Urothelium cell line (cell line): ENCODE measurements around the gene GAGE12E.
"Not testable (repeated sequence)": the region's sequence is repeated elsewhere in the genome, so short reads cannot be mapped to it uniquely, and the experiment has no call there.

Experiments used
- DNase-seq: peaks from one replicate; pipeline ENCODE4 v3.0.0; 2011; ENCODE audit warnings: low spot score, mixed read lengths
- FAIRE-seq: peaks from 2 replicates; lab custom pipeline; 2011; peaks lifted over from hg19 to GRCh38; lab: Jason Lieb, UNC

GAGE12E gene, protein sequence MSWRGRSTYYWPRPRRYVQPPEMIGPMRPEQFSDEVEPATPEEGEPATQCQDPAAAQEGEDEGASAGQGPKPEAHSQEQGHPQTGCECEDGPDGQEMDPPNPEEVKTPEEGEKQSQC

DNA sequence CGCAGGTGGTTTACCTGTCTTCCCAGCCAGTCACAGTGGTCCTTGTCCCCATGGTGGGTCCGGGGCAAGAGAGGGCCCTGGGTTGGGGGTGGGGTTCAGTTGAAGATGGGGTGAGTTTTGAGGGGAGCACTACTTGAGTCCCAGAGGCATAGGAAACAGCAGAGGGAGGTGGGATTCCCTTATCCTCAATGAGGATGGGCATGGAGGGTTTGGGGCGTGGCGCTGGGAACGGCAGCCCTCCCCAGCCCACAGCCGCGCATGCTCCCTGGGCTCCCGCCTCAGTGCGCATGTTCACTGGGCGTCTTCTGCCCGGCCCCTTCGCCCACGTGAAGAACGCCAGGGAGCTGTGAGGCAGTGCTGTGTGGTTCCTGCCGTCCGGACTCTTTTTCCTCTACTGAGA is at the start of gene GAGE12E:
TSS of gene GAGE12E (plus strand) at position 301 of the 400 bp plus-strand sequence. CDS start 1,155 bp downstream, outside the sequence.
- DNase-seq, FAIRE-seq: not testable (repeated sequence)

DNA sequence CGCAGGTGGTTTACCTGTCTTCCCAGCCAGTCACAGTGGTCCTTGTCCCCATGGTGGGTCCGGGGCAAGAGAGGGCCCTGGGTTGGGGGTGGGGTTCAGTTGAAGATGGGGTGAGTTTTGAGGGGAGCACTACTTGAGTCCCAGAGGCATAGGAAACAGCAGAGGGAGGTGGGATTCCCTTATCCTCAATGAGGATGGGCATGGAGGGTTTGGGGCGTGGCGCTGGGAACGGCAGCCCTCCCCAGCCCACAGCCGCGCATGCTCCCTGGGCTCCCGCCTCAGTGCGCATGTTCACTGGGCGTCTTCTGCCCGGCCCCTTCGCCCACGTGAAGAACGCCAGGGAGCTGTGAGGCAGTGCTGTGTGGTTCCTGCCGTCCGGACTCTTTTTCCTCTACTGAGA is 19.2 kb upstream of the GAGE12E start, which contains the start of gene GAGE12C:
TSS of gene GAGE12C (plus strand) at position 301 of the 400 bp plus-strand sequence. CDS start 1,155 bp downstream, outside the sequence.
- DNase-seq, FAIRE-seq: not testable (repeated sequence)

DNA sequence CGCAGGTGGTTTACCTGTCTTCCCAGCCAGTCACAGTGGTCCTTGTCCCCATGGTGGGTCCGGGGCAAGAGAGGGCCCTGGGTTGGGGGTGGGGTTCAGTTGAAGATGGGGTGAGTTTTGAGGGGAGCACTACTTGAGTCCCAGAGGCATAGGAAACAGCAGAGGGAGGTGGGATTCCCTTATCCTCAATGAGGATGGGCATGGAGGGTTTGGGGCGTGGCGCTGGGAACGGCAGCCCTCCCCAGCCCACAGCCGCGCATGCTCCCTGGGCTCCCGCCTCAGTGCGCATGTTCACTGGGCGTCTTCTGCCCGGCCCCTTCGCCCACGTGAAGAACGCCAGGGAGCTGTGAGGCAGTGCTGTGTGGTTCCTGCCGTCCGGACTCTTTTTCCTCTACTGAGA is 9.7 kb upstream of the GAGE12E start, which contains the start of gene GAGE12D:
TSS of gene GAGE12D (plus strand) at position 301 of the 400 bp plus-strand sequence. CDS start 1,155 bp downstream, outside the sequence.
- not testable (repeated sequence) for FAIRE-seq, DNase-seq

DNA sequence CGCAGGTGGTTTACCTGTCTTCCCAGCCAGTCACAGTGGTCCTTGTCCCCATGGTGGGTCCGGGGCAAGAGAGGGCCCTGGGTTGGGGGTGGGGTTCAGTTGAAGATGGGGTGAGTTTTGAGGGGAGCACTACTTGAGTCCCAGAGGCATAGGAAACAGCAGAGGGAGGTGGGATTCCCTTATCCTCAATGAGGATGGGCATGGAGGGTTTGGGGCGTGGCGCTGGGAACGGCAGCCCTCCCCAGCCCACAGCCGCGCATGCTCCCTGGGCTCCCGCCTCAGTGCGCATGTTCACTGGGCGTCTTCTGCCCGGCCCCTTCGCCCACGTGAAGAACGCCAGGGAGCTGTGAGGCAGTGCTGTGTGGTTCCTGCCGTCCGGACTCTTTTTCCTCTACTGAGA is 9.5 kb downstream of the GAGE12E start, which contains the start of gene GAGE12F:
TSS of gene GAGE12F (plus strand) at position 301 of the 400 bp plus-strand sequence. CDS start 1,155 bp downstream, outside the sequence.
- FAIRE-seq, DNase-seq: not testable (repeated sequence)

DNA sequence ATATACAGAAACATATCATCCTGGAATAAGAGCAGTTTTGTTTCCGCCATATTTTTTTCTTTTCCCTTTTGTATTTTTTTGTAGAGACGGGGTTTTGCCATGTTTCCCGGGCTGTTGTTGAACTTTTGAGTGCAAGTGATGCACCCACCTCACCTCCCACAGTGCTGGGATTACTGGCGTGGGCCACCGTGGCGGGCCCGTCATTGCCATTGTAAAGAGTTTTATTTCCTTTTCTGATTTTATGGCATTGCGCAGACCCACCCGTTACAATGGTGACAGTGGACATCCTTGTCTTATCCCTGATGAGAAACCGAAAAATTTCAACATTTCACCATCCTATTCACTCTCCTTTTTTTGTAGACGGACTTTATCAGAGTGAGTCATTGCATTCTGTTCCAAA is 17.6 kb downstream of the GAGE12E start:
- DNase-seq, FAIRE-seq: not testable (repeated sequence)

DNA sequence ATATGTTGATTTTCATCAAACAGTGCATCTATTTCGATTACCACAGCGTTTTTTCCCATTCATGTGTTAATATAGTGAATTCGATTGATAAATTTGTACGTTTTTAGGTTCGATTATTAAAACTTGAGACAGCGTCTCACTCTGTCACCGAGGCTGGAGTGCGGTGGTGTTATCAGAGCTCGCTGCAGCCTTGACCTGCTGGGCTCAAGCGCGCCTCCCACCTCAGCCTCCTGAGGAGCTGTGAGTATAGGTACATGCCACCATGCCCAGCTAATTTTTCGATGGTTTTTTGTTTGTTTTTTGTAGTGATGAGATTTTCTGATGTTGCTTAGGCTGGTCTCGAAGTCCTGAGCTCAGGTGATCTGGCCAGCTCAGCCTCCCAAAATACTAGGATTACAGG is 18.1 kb downstream of the GAGE12E start:
- DNase-seq, FAIRE-seq: not testable (repeated sequence)

DNA sequence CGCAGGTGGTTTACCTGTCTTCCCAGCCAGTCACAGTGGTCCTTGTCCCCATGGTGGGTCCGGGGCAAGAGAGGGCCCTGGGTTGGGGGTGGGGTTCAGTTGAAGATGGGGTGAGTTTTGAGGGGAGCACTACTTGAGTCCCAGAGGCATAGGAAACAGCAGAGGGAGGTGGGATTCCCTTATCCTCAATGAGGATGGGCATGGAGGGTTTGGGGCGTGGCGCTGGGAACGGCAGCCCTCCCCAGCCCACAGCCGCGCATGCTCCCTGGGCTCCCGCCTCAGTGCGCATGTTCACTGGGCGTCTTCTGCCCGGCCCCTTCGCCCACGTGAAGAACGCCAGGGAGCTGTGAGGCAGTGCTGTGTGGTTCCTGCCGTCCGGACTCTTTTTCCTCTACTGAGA is 19.0 kb downstream of the GAGE12E start, which contains the start of gene GAGE12G:
TSS of gene GAGE12G (plus strand) at position 301 of the 400 bp plus-strand sequence. CDS start 1,155 bp downstream, outside the sequence.
- FAIRE-seq, DNase-seq: not testable (repeated sequence)

DNA sequence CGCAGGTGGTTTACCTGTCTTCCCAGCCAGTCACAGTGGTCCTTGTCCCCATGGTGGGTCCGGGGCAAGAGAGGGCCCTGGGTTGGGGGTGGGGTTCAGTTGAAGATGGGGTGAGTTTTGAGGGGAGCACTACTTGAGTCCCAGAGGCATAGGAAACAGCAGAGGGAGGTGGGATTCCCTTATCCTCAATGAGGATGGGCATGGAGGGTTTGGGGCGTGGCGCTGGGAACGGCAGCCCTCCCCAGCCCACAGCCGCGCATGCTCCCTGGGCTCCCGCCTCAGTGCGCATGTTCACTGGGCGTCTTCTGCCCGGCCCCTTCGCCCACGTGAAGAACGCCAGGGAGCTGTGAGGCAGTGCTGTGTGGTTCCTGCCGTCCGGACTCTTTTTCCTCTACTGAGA is 28.6 kb downstream of the GAGE12E start, which contains the start of gene GAGE12H:
TSS of gene GAGE12H (plus strand) at position 301 of the 400 bp plus-strand sequence. CDS start 1,155 bp downstream, outside the sequence.
- FAIRE-seq, DNase-seq: not testable (repeated sequence)

DNA sequence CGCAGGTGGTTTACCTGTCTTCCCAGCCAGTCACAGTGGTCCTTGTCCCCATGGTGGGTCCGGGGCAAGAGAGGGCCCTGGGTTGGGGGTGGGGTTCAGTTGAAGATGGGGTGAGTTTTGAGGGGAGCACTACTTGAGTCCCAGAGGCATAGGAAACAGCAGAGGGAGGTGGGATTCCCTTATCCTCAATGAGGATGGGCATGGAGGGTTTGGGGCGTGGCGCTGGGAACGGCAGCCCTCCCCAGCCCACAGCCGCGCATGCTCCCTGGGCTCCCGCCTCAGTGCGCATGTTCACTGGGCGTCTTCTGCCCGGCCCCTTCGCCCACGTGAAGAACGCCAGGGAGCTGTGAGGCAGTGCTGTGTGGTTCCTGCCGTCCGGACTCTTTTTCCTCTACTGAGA is 38.1 kb downstream of the GAGE12E start, which contains the start of gene GAGE2A:
TSS of gene GAGE2A (plus strand) at position 301 of the 400 bp plus-strand sequence. CDS start 1,155 bp downstream, outside the sequence.
- not testable (repeated sequence) for DNase-seq, FAIRE-seq

DNA sequence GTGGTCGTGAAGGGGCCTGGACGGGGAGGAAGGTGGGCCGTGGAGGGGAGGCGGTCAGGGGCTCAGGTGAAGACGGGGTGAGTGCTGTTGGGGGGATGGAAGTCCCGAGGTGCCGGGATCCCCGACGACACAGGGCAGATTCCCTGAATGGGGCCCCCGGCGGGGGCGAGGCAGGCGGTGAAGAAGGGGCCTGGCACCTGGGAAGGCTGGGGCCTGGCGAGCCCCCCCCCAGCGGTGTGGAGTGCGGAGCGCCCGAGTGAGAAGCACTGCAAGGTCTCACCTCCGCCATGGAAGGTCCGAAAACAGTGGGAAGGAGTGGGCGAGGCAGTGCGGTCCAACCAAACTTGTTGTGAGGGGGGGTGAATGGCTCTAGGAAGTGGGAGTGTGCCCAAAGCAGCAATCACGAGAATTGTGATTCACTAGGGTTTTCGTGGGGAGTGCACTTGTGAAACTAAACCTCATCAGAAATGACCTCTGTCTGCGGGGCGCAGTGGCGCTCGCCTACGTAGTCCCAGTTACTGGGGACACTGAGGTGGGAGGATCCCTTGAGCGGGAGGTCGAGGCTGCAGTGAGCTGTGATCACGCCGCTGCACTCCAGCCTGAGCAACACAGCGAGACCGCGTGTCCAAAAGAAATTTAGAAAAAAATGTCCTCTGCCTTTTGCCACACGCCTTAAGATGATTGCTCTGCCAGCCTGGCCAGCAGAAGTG is 38.8 kb downstream of the GAGE12E start:
- DNase-seq, FAIRE-seq: not testable (repeated sequence)

DNA sequence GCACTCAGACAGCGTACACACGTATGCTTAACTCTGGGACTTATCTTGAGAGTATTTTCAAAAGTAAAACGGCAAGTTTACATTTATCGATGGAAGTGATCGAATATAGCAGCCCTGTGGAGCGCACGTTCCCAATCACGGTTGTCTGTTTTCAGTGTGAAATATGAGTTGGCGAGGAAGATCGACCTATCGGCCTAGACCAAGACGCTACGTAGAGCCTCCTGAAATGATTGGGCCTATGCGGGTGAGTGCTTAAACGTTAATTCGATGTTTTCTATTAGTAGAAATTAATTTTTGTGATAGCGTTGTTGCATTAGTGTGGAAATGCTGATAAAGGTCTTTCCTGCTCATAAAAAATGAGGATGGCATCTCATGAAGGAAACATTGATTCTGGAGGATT is 39.4 kb downstream of the GAGE12E start:
- not testable (repeated sequence) for FAIRE-seq

DNA sequence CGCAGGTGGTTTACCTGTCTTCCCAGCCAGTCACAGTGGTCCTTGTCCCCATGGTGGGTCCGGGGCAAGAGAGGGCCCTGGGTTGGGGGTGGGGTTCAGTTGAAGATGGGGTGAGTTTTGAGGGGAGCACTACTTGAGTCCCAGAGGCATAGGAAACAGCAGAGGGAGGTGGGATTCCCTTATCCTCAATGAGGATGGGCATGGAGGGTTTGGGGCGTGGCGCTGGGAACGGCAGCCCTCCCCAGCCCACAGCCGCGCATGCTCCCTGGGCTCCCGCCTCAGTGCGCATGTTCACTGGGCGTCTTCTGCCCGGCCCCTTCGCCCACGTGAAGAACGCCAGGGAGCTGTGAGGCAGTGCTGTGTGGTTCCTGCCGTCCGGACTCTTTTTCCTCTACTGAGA is 47.6 kb downstream of the GAGE12E start, which contains the start of gene GAGE1:
TSS of gene GAGE1 (plus strand) at position 301 of the 400 bp plus-strand sequence. CDS start 1,155 bp downstream, outside the sequence.
- not testable (repeated sequence) for FAIRE-seq, DNase-seq

More for the DNA sequence above, 39.4 kb downstream of the GAGE12E start:
- not testable (repeated sequence) for DNase-seq
